Kidney (tissue), 14 donors: ENCODE measurements around the gene INHBB. TPM values are rescaled to one million over a fixed set of nuclear protein-coding genes. Genes with fewer than 3 reads are reported as not detected.
A peak's percentile ranks its signal among the peaks of the same experiment; 100 is the strongest.

Source experiments
- DNase-seq, 5 donors: peaks; one replicate each; pipeline ENCODE4 v3.0.0-alpha.2; 2013 to 2020
- FAIRE-seq: peaks from 2 replicates; lab custom pipeline; 2012; peaks lifted over from hg19 to GRCh38; lab: Jason Lieb, UNC
- H3K27ac ChIP-seq, 2 donors: one replicate each; pipeline ENCODE4 v1.7.0; 2013; ENCODE audit warnings: low read depth in 2 of 2, low read length in 2 of 2, inconsistent platforms in 1 of 2
- H3K27me3 ChIP-seq: one replicate; pipeline ENCODE4 v1.7.1; 2013; ENCODE audit warnings: low read length, inconsistent platforms; ENCODE audit not compliant: control insufficient read depth, insufficient read depth
- H3K36me3 ChIP-seq, 3 donors: one replicate each; pipeline versions ENCODE4 v1.7.0 to v1.7.1; 2013; ENCODE audit warnings: low read length in 3 of 3, control low read depth in 1 of 3, inconsistent platforms in 1 of 3; ENCODE audit not compliant: insufficient read depth in 3 of 3, control insufficient read depth in 2 of 3
- H3K4me1 ChIP-seq, 3 donors: one replicate each; pipeline versions ENCODE4 v1.7.0 to v1.7.1; 2013; ENCODE audit warnings: low read length in 3 of 3, inconsistent platforms in 1 of 3, low read depth in 1 of 3; ENCODE audit not compliant: control insufficient read depth in 2 of 3, insufficient read depth in 2 of 3
- H3K4me3 ChIP-seq, 3 donors: one replicate each; pipeline versions ENCODE4 v1.7.0 to v1.8.1; 2013; ENCODE audit warnings: low read length in 3 of 3, control low read depth in 1 of 3, inconsistent platforms in 1 of 3
- H3K9ac ChIP-seq, 3 donors: one replicate each; pipeline versions ENCODE4 v1.7.0 to v1.7.1; 2013; ENCODE audit warnings: low read length in 3 of 3, control low read depth in 1 of 3, inconsistent platforms in 1 of 3
- H3K9me3 ChIP-seq, 3 donors: one replicate each; pipeline versions ENCODE4 v1.7.0 to v1.7.1; 2013; ENCODE audit warnings: low read length in 3 of 3, control low read depth in 1 of 3, inconsistent platforms in 1 of 3; ENCODE audit not compliant: control insufficient read depth in 2 of 3, insufficient read depth in 1 of 3
- CTCF ChIP-seq: IDR thresholded peaks from 3 replicates; pipeline ENCODE4 v1.5.1; 2012; ENCODE audit warnings: mild to moderate bottlenecking, moderate library complexity, borderline replicate concordance; ENCODE audit not compliant: insufficient read depth; ENCODE audit errors: extremely low read depth
- intact Hi-C: fragments of 100-400 bp; cut with DNase I; formaldehyde crosslinking; loops from one replicate; pipeline ENCODE4 v1.11.1; 2022
- polyA plus RNA-seq: library from polyadenylated mRNA; stranded (reverse); fragments of 350-450 nt; fragmentation: Illumina TruSeq; extraction: RNeasy Lipid Tissue Mini Kit (QIAGEN cat#74804); gene quantifications from one replicate; pipeline ENCODE4 v1.2.3, GENCODE V29; 2014; ENCODE audit warnings: low read depth, low replicate concordance; ENCODE audit not compliant: insufficient read depth
- total RNA-seq: library from RNA; stranded (reverse); fragmentation: NEBNext Ultra II Directional; extraction: Animal tissue kit (Norgen Biotek cat#: 25700); gene quantifications from one replicate; pipeline ENCODE4 v1.2.1, GENCODE V29; 2021
- donor health status: control.
- donor health status: control.
- donor health status: control.
- donor health status: control.
- donor health status: control.
- donor health status: DM: yes; HTN: yes; CAD: no.
- donor health status: Normal renal cell carcinoma (clear cell type).

INHBB gene
- total and polyA plus RNA-seq, 2 donors from 2014 or later, result 0.49 to 3.7 TPM

DNA sequence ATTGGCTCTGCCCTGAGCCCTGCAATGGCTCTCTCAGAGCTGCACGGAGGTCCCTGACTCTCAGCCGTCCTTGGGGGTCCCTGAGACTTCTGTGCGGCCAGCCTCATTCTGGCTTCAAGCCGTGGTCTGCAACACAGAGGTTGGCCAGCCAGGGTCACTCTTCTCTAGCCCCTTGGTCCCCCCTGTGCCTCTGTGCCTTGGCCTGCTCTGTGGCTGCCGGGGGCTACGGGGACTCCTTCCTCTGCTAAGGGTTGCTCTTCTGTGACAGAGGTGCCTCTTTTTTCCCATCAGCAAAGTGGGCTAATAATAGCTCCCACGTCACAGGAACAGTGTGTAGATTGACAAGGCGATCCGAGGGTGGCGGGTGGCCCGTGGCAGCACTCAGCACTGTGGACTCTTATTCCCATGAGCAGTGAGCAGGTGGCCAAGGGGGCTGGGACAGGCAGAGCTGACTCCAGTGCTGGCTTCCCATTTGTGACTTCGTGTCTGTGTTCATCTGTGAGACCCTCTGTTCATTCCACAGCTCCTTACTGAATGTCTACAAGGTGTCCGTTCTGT is 19.4 kb downstream of the INHBB start:
- DNase-seq, result peak in 1 of 5 donors; percentile 28
- Histone ChIP-seq H3K4me3 (no peak overlapping the region), H3K9ac (no peak overlapping the region), H3K4me1 (no peaks in the 10 kb centered on the region), H3K36me3 (no peaks in the 10 kb centered on the region), H3K9me3 (no peaks in the 10 kb centered on the region), H3K27ac (no peak overlapping the region), H3K27me3 (no peaks in the 10 kb centered on the region)
- no peak for TF ChIP-seq CTCF
- FAIRE-seq, result no peak
- intact Hi-C loops, result no loop called here

GRCh38 chr2:120366698-120367097 is 20.8 kb downstream of the INHBB start:
- TF ChIP-seq CTCF, result no peak
- Histone ChIP-seq H3K4me1 (no peaks in the 10 kb centered on the region), H3K9ac (no peak overlapping the region), H3K4me3 (no peak overlapping the region), H3K27me3 (no peaks in the 10 kb centered on the region), H3K9me3 (no peaks in the 10 kb centered on the region), H3K27ac (no peak overlapping the region), H3K36me3 (no peaks in the 10 kb centered on the region)
- DNase-seq (peak in 1 of 5 donors; percentile 18), FAIRE-seq (no peak)
- intact Hi-C loops, result no loop called here

- no peak for DNase-seq
- Histone ChIP-seq H3K9ac (no peak overlapping the region), H3K9me3 (no peaks in the 10 kb centered on the region), H3K36me3 (no peaks in the 10 kb centered on the region), H3K27me3 (no peaks in the 10 kb centered on the region), H3K4me1 (no peaks in the 10 kb centered on the region), H3K4me3 (no peak overlapping the region), H3K27ac (no peak overlapping the region)
- FAIRE-seq, result no peak
- no peak for TF ChIP-seq CTCF
- intact Hi-C loops, result no loop called here
Measured at GRCh38 chr2:120367221-120367620, 21.3 kb downstream of the INHBB start.

DNA sequence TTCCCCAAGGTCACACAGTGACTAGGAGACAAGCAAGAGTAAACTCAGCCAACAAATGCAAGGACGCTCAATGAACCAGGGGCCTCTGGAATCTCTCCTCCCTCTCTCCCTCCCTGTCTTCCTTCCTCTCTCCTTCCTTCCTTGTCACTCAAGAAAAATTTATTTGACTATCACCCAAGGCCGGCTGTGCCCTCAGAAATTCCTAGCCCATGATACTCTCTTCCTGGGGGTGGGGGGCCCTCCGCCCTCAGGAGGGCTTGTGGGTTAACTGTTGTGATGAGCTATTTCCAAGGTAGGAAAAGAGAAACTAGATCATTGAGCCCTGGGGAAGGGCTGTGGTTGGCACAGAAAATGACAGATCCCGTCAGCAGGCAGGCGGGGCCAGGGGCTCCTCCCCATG is 21.7 kb downstream of the INHBB start:
- no peak overlapping the region for H3K9ac ChIP-seq
- no peak overlapping the region for H3K27ac ChIP-seq
- H3K27me3 ChIP-seq, result no peaks in the 10 kb centered on the region
- intact Hi-C loops, result no loop called here
- no peaks in the 10 kb centered on the region for H3K36me3 ChIP-seq
- peak in 1 of 5 donors; percentile 24 for DNase-seq
- no peaks in the 10 kb centered on the region for H3K9me3 ChIP-seq
- no peak overlapping the region for H3K4me3 ChIP-seq
- no peak for FAIRE-seq
- H3K4me1 ChIP-seq, result no peaks in the 10 kb centered on the region
- TF ChIP-seq CTCF, result no peak
